BLaER1 (cell line): ENCODE results near the gene BUB1B.

Experiments
- H3K27ac ChIP-seq: shearing (Covaris generic); formaldehyde crosslinking; 2 replicates; pipeline ENCODE4 v1.8.1; 2022
- H3K27me3 ChIP-seq: shearing (Covaris generic); formaldehyde crosslinking; 2 replicates; pipeline ENCODE4 v1.8.1; 2022
- H3K36me3 ChIP-seq: shearing (Covaris generic); formaldehyde crosslinking; 2 replicates; pipeline ENCODE4 v1.8.1; 2022
- H3K4me1 ChIP-seq: shearing (Covaris generic); formaldehyde crosslinking; 2 replicates; pipeline ENCODE4 v1.8.1; 2022
- H3K4me2 ChIP-seq: shearing (Covaris generic); formaldehyde crosslinking; 2 replicates; pipeline ENCODE4 v1.8.1; 2022
- H3K4me3 ChIP-seq: shearing (Covaris generic); formaldehyde crosslinking; 2 replicates; pipeline ENCODE4 v1.8.1; 2022
- H3K9ac ChIP-seq: shearing (Covaris generic); formaldehyde crosslinking; 2 replicates; pipeline ENCODE4 v1.8.1; 2022
- H3K9me3 ChIP-seq: shearing (Covaris generic); formaldehyde crosslinking; 2 replicates; pipeline ENCODE4 v1.8.1; 2022
- H4K20me1 ChIP-seq: shearing (Covaris generic); formaldehyde crosslinking; 2 replicates; pipeline ENCODE4 v1.8.1; 2022
- Cebpa-rat ChIP-seq: shearing (Covaris generic); IDR thresholded peaks from 2 replicates; pipeline ENCODE4 v1.8.1; 2022

Gene BUB1B

GRCh38 chr15:40233727-40234577 lies 73.1 kb downstream of the BUB1B start:
- no peak for TF ChIP-seq Cebpa-rat
- 0 out of 2 replicates have a peak overlapping the region, but pooled peaks have one; percentile 40 for H3K27ac ChIP-seq

GRCh38 chr15:40234783-40235182 lies 73.9 kb downstream of the BUB1B start:
- no peak for TF ChIP-seq Cebpa-rat
- Histone ChIP-seq H3K4me2 (peak overlapping the region; percentile 62), H3K4me3 (no peak overlapping the region), H3K9ac (no peak overlapping the region; the same call in 1 of the 2 replicates), H3K27me3 (peaks cover 7% of the 10 kb centered on the region; the same call in 1 of the 2 replicates), H3K9me3 (no peaks in the 10 kb centered on the region), H3K36me3 (peaks cover 37% of the 10 kb centered on the region), H3K4me1 (peaks cover 50% of the 10 kb centered on the region), H3K27ac (peak overlapping the region; percentile 40; the same call in 1 of the 2 replicates), H4K20me1 (no peaks in the 10 kb centered on the region)

More at GRCh38 chr15:40233727-40234577, 73.1 kb downstream of the BUB1B start:
- Histone ChIP-seq H3K36me3 (peaks cover 45% of the 10 kb centered on the region), H3K9me3 (no peaks in the 10 kb centered on the region), H3K4me1 (peaks cover 42% of the 10 kb centered on the region), H4K20me1 (no peaks in the 10 kb centered on the region), H3K9ac (no peak overlapping the region), H3K4me2 (peak overlapping the region; percentile 62), H3K27me3 (no peaks in the 10 kb centered on the region), H3K4me3 (no peak overlapping the region)

GRCh38 chr15:40235201-40235885 lies 74.5 kb downstream of the BUB1B start:
- no peak for TF ChIP-seq Cebpa-rat
- no peak overlapping the region for H3K4me3 ChIP-seq
- H3K9me3 ChIP-seq: no peaks in the 10 kb centered on the region
- peaks cover 33% of the 10 kb centered on the region for H3K36me3 ChIP-seq
- H3K4me2 ChIP-seq: peak overlapping the region; percentile 62
- H4K20me1 ChIP-seq: no peaks in the 10 kb centered on the region
- H3K27ac ChIP-seq: peak overlapping the region; percentile 40; the same call in 1 of the 2 replicates
- no peak overlapping the region; the same call in 1 of the 2 replicates for H3K9ac ChIP-seq
- peaks cover 56% of the 10 kb centered on the region for H3K4me1 ChIP-seq
- H3K27me3 ChIP-seq: peaks cover 7% of the 10 kb centered on the region; the same call in 1 of the 2 replicates

- Histone ChIP-seq H3K36me3 (peaks cover 1% of the 10 kb centered on the region; the same call in 1 of the 2 replicates), H3K9ac (peak within 1 kb of the TSS; percentile 35; the same call in 1 of the 2 replicates), H4K20me1 (no peaks in the 10 kb centered on the region), H3K9me3 (no peaks in the 10 kb centered on the region), H3K27me3 (peaks cover 7% of the 10 kb centered on the region; the same call in 1 of the 2 replicates), H3K4me2 (peak within 1 kb of the TSS; percentile 91), H3K4me1 (peaks cover 48% of the 10 kb centered on the region), H3K4me3 (peak within 1 kb of the TSS; percentile 59), H3K27ac (no peak within 1 kb of the TSS)
- no peak for TF ChIP-seq Cebpa-rat
Measured at GRCh38 chr15:40238532-40239403, 77.9 kb downstream of the BUB1B start, which contains the start of gene PAK6. Gene PAK6, plus strand, starts transcription at chr15:40239063. Its CDS starts 25,723 bp downstream, at chr15:40264786.

GRCh38 chr15:40239404-40239692 lies 78.5 kb downstream of the BUB1B start:
- Histone ChIP-seq H3K36me3 (no peaks in the 10 kb centered on the region), H3K27ac (no peak overlapping the region), H3K4me1 (peaks cover 42% of the 10 kb centered on the region), H3K9me3 (no peaks in the 10 kb centered on the region), H3K4me2 (peak overlapping the region; percentile 91), H3K9ac (0 out of 2 replicates have a peak overlapping the region, but pooled peaks have one; percentile 35), H3K4me3 (peak overlapping the region; percentile 59), H4K20me1 (no peaks in the 10 kb centered on the region), H3K27me3 (peaks cover 7% of the 10 kb centered on the region; the same call in 1 of the 2 replicates)
- TF ChIP-seq Cebpa-rat: no peak

- 0 out of 2 replicates have a peak overlapping the region, but pooled peaks have one; percentile 35 for H3K9ac ChIP-seq
- no peaks in the 10 kb centered on the region for H3K36me3 ChIP-seq
- H3K9me3 ChIP-seq: no peaks in the 10 kb centered on the region
- no peaks in the 10 kb centered on the region for H4K20me1 ChIP-seq
- peaks cover 7% of the 10 kb centered on the region; the same call in 1 of the 2 replicates for H3K27me3 ChIP-seq
- peaks cover 36% of the 10 kb centered on the region for H3K4me1 ChIP-seq
- H3K27ac ChIP-seq: no peak overlapping the region
- H3K4me3 ChIP-seq: no peak overlapping the region
- peak overlapping the region; percentile 91 for H3K4me2 ChIP-seq
- no peak for TF ChIP-seq Cebpa-rat
Measured at GRCh38 chr15:40239693-40240618, 79.1 kb downstream of the BUB1B start.

- Histone ChIP-seq H3K4me2 (peak overlapping the region; percentile 28; the same call in 1 of the 2 replicates), H3K9me3 (no peaks in the 10 kb centered on the region), H3K4me1 (peaks cover 29% of the 10 kb centered on the region), H3K27me3 (peaks cover 7% of the 10 kb centered on the region; the same call in 1 of the 2 replicates), H3K9ac (0 out of 2 replicates have a peak overlapping the region, but pooled peaks have one; percentile 0), H3K36me3 (no peaks in the 10 kb centered on the region), H3K4me3 (no peak overlapping the region), H3K27ac (no peak overlapping the region), H4K20me1 (no peaks in the 10 kb centered on the region)
- no peak for TF ChIP-seq Cebpa-rat
Measured at GRCh38 chr15:40240619-40241221, 79.9 kb downstream of the BUB1B start.
